GM19328 (cell line): ENCODE measurements around the gene SPAG9.
"Not testable (repeated sequence)": the region's sequence is repeated elsewhere in the genome, so short reads cannot be mapped to it uniquely, and the experiment has no call there.

Experiments
- ATAC-seq: cut with Tn5 transposase; IDR thresholded peaks from one replicate; pipeline ENCODE4 v1.9.1; 2021; ENCODE audit warnings: mild to moderate bottlenecking, moderate library complexity; ENCODE audit not compliant: unreplicated experiment

Gene SPAG9

GRCh38 chr17:50941676-50942048 lies 179.0 kb downstream of the SPAG9 start:
- ATAC-seq: not testable (repeated sequence)

DNA sequence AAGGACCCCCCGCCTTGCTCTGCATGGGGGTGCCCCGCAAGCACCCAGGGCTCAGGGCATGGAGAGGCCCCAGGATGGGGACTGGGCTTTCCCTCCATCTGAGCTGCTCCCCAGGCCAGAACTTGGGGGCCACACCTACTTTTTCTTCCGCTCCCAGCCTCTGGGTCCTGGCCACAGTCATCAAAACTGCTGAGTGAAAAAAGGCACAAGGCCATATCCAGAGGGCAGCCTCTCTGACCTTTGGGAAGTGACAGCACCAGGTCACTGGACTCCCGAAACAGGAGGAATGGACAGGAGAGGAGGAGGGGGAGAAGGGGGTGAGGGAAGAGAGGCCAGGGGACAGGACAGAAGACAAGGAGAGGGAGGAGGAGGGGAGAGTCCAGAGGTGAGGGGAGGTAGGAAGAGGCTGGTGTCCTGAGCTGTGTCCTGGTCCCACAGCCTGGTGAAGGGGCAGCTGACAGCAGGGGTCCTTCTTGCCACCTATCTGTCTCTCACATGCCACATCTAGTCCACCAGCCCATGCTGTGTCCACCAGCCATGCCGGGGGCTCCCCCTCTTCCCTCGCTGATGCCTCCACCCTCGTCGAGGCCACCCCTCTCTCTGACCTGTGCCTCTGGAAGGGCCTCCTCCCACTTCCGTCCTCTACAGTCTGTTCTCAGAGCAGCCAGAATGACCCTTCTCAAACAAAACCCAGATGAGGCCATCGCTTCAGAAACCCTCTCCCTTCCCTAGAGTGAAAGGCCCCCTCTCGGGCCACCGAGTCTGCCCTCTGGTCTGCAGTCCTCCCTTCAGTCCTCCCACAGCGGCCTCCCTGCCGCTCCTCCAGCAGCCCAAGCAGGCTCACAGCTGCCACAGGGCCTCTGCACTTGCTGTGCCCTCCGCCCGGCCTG lies 180.6 kb downstream of the SPAG9 start:
- ATAC-seq: no peak

DNA sequence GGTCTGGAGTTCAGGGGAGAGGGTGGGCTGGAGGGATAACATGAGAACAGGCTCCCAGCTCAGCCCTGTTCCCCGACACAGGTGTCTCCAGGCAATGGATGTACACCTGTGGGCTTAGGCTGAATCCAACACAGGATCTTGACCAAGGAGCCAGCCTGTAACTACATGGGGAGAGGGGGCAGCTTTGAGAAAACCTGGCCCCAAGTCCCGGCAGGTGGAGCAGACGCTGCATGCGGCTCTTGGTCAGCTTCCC lies 181.2 kb downstream of the SPAG9 start:
- ATAC-seq: no peak

GRCh38 chr17:50938821-50939541 lies 181.7 kb downstream of the SPAG9 start:
- no peak for ATAC-seq

GRCh38 chr17:50935996-50936266 lies 184.7 kb downstream of the SPAG9 start:
- no peak for ATAC-seq

GRCh38 chr17:50935221-50935995 lies 185.3 kb downstream of the SPAG9 start:
- no peak for ATAC-seq

GRCh38 chr17:50934672-50935220 lies 185.9 kb downstream of the SPAG9 start:
- no peak for ATAC-seq

- ATAC-seq: no peak
Measured at GRCh38 chr17:50934161-50934560, 186.5 kb downstream of the SPAG9 start.

- peak; percentile 57 for ATAC-seq
Measured at GRCh38 chr17:50931144-50931908, 189.3 kb downstream of the SPAG9 start.

DNA sequence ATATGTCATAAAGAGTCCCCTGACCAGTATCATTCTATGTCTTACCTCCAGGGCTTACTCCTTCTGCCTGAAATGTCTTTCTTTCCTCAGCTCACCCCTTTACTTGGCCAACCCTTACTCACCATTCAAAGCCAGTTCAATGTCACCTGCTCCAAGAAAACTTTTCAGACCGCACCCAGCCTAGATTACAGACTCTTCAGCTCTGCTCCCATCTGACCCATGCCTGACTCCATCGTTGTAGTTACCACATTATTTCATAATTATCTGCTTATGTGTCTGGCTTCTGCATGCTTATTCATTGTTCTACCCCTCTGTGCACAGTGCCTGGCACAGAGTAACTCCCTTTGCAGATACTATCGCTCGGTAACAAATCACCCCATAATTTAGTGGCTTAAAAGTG lies 192.0 kb downstream of the SPAG9 start:
- no peak for ATAC-seq

GRCh38 chr17:50927287-50927686 lies 193.4 kb downstream of the SPAG9 start:
- ATAC-seq: no peak

DNA sequence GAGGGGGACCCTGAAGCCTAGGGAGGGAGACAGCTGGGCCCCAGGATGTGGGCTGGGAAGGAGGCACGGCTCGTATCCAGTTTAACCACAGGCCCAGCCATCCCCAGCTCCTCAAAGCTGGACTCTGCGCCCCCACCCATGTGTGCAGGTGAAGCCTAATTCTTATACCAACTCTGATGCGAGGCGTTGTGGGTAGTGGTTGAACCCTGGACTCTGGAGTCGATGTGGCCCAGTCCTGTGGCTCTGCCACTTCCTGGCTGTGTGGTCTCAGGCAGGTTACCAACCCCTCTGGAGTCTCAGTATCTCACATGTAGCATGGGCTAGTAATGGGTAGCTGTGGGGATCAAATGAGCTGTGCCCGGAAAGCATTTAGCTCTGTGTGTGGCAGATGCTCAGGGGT lies 194.1 kb downstream of the SPAG9 start:
- no peak for ATAC-seq

- ATAC-seq: no peak
Measured at GRCh38 chr17:50925296-50925891, 195.3 kb downstream of the SPAG9 start.

DNA sequence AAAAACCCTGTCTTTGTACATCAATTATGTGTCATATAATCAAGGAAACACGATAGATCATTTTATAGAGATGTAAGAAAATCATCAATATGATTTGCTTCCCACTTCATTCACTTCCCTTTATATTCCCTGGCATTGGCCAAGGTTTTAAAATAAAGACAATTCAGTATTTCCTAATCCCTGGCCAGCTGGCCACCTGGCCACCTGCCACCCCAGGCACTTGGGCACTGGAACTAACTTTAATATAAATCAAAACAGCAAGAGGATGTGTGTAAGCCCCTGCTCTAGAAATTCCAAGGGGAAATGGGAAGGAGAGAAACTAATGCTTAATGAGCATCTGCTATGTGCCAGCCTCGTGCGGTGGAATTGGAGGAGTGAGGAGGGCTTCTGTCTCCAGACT lies 195.9 kb downstream of the SPAG9 start:
- no peak for ATAC-seq

- no peak for ATAC-seq
Measured at GRCh38 chr17:50924300-50924699, 196.4 kb downstream of the SPAG9 start.

- ATAC-seq: no peak
Measured at GRCh38 chr17:50923611-50924010, 197.1 kb downstream of the SPAG9 start.

DNA sequence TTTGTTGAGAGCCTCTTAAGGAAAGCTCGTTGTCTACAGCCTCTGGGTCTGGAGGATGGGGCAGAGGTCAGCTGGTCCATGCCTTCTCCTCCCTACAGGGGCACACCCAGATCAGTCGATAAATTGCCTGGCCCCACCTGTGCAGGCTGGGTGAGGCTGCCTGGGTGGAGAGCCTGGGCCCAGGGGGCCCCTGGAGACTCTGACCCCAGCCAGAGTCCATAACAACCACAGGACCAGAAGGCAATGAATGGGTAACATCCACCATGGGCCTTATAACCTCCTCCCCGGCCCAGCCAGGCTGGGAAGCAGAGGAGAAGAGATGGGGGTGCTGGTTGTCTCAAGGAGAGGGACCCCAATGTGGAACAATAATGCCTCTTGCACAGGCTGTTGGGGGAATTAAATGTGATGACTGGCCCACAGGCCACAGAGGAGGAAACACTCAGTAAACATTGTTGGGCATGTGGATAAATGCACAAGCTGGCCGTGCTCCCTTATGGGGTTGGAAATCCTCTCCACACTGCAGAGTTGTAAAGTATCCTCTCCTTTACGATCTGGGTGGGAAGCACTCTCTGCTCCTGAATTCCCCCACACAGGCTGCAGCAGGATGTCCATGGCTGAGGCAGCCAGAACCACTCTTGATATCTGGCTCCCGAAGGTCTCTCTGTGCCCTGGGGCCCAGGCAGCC lies 197.8 kb downstream of the SPAG9 start:
- no peak for ATAC-seq

GRCh38 chr17:50922107-50922506 lies 198.6 kb downstream of the SPAG9 start:
- no peak for ATAC-seq

DNA sequence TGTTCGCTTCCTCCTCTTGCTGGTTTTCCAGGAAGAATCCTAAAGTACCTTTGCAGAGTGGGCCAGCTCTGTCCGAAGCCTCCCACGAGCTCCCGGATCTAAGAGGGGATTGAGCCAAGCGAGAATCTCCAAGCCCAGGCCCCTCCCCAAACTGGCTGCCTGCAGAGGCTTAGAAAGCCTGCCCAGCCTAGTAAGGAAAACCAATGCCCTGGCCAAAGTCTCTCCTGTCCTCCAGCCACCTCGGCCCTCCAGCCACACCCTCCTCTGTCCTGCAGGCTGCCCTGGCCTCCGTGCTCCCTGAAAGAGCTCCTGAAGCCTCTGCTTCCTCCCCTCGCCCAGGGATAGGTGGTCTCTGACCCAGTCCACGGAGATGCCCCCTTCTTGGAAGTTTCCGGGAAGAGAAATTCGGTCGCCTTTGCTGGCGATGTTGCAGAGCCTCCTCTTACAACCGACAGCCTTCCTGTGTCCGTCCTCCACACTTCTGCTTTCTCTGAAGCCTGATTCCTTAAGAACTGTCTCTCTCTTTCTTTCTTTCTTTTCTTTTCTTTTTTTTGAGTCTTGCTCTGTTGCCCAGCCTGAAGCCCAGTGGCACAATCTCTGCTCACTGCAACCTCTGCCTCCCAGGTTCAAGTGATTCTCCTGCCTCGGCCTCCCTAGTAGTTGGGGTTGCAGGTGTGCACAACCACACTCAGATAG lies 199.6 kb downstream of the SPAG9 start:
- no peak for ATAC-seq
